Upper lobe of right lung (tissue), 1 donor: Measurements from ENCODE around the gene HTRA3. TPM values are rescaled to one million over a fixed set of nuclear protein-coding genes. Genes with fewer than 3 reads are reported as not detected.
A peak's percentile ranks its signal among the peaks of the same experiment; 100 is the strongest.

ENCODE experiments used
- ATAC-seq: fragments of 200-7000 bp; cut with Tn5 transposase; one replicate; pipeline ENCODE4 v1.9.1; 2020; ENCODE audit warnings: mild to moderate bottlenecking, moderate library complexity
- DNase-seq: peaks from one replicate; pipeline ENCODE4 v3.0.0-alpha.2; 2020
- H3K27ac ChIP-seq: fragments of 200-600 bp; one replicate; pipeline ENCODE4 v1.8.0; 2022
- H3K27me3 ChIP-seq: fragments of 200-600 bp; one replicate; pipeline ENCODE4 v1.8.0; 2022; ENCODE audit warnings: mild to moderate bottlenecking
- H3K36me3 ChIP-seq: fragments of 200-600 bp; one replicate; pipeline ENCODE4 v1.8.0; 2022
- H3K4me1 ChIP-seq: fragments of 200-600 bp; one replicate; pipeline ENCODE4 v1.8.0; 2022
- H3K4me3 ChIP-seq: fragments of 200-600 bp; one replicate; pipeline ENCODE4 v1.8.0; 2022; ENCODE audit warnings: mild to moderate bottlenecking
- H3K9me3 ChIP-seq: fragments of 200-600 bp; one replicate; pipeline ENCODE4 v1.8.0; 2022
- intact Hi-C: fragments of 100-400 bp; cut with DNase I; formaldehyde crosslinking; loops from one replicate; pipeline ENCODE4 v1.11.0; 2022
- total RNA-seq: library from RNA; stranded (reverse); fragmentation: NEBNext Ultra II Directional; extraction: Animal tissue kit (Norgen Biotek cat#: 25700); gene quantifications from one replicate; pipeline ENCODE4 v1.2.1, GENCODE V29; 2021
- TF ChIP-seq, protein P1 (sequence below): fragments of 200-600 bp; IDR thresholded peaks from one replicate; pipeline ENCODE4 v1.8.0; 2022; ENCODE audit warnings: antibody characterized with exemption
- donor health status: DM: no; HTN: yes; CAD: no; lungs with severe emphysema.

Gene HTRA3
- total RNA-seq, 1 donor from 2014 or later: 25.0 TPM

DNA sequence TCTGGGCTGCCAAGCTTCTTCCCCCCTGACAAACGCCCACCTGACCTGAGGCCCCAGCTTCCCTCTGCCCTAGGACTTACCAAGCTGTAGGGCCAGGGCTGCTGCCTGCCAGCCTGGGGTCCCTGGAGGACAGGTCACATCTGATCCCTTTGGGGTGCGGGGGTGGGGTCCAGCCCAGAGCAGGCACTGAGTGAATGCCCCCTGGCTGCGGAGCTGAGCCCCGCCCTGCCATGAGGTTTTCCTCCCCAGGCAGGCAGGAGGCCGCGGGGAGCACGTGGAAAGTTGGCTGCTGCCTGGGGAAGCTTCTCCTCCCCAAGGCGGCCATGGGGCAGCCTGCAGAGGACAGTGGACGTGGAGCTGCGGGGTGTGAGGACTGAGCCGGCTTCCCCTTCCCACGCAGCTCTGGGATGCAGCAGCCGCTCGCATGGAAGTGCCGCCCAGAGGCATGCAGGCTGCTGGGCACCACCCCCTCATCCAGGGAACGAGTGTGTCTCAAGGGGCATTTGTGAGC, 37.0 kb downstream of the HTRA3 start:
- ATAC-seq (no peak), DNase-seq (peak; percentile 46)
- H3K9me3 ChIP-seq: no peaks in the 10 kb centered on the region
- intact Hi-C loops: no loop called here
- H3K4me3 ChIP-seq: no peak overlapping the region
- TF ChIP-seq, protein P1, sequence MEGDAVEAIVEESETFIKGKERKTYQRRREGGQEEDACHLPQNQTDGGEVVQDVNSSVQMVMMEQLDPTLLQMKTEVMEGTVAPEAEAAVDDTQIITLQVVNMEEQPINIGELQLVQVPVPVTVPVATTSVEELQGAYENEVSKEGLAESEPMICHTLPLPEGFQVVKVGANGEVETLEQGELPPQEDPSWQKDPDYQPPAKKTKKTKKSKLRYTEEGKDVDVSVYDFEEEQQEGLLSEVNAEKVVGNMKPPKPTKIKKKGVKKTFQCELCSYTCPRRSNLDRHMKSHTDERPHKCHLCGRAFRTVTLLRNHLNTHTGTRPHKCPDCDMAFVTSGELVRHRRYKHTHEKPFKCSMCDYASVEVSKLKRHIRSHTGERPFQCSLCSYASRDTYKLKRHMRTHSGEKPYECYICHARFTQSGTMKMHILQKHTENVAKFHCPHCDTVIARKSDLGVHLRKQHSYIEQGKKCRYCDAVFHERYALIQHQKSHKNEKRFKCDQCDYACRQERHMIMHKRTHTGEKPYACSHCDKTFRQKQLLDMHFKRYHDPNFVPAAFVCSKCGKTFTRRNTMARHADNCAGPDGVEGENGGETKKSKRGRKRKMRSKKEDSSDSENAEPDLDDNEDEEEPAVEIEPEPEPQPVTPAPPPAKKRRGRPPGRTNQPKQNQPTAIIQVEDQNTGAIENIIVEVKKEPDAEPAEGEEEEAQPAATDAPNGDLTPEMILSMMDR: no peak
- H3K4me1 ChIP-seq: no peaks in the 10 kb centered on the region
- no peaks in the 10 kb centered on the region for H3K36me3 ChIP-seq
- no peaks in the 10 kb centered on the region for H3K27me3 ChIP-seq
- H3K27ac ChIP-seq: no peak overlapping the region

DNA sequence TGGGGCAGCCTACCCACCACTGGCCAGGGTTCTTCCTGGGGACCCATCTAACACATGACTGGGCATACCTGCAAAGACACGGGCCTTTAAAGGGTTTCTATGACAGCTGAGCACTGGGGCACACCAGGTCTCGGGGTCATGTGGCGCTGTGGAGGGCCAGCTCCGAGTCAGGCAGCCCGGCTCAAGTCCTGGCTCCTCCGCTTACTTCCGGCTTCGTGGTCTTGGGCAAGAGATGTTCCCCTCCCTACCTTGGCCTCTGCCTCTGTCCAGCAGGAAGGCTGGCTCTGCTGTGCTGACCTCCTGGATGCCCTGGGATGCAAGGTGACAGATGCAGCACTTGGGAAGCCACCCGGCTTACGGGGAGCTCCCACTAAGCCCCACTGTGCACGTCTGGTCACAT, 37.6 kb downstream of the HTRA3 start:
- DNase-seq: peak; percentile 40
- intact Hi-C loops: no loop called here

DNA sequence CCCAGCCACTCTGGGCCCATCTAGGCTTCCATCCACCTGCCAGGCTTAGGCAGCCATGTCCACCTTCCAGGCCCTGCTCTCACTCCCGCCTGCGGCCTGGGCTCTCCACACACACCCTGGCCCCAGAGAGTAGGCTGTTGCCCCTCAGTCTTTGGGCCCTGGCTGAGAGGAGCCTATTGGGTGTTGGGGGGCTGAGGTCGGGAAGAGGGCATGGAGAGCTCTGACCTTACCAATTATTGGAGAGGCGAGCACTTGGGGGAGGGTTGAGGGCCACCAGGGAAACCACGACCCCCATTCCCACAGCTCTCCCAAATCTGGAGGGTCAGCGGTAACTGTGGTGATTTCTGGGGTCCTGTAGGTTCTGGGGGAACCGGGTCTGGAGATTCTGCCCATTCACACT, 38.2 kb downstream of the HTRA3 start:
- H3K36me3 ChIP-seq: no peaks in the 10 kb centered on the region
- no peaks in the 10 kb centered on the region for H3K27me3 ChIP-seq
- no peaks in the 10 kb centered on the region for H3K9me3 ChIP-seq
- no peak overlapping the region for H3K27ac ChIP-seq
- no peak for ATAC-seq
- intact Hi-C loops: no loop called here
- peak; percentile 50 for DNase-seq
- TF ChIP-seq, protein P1: no peak
- no peak overlapping the region for H3K4me3 ChIP-seq
- no peaks in the 10 kb centered on the region for H3K4me1 ChIP-seq

More for the DNA sequence above, 37.6 kb downstream of the HTRA3 start:
- H3K27ac ChIP-seq: no peak overlapping the region
- no peaks in the 10 kb centered on the region for H3K36me3 ChIP-seq
- ATAC-seq: no peak
- H3K4me3 ChIP-seq: no peak overlapping the region
- no peaks in the 10 kb centered on the region for H3K4me1 ChIP-seq
- TF ChIP-seq, protein P1: no peak
- no peaks in the 10 kb centered on the region for H3K9me3 ChIP-seq
- no peaks in the 10 kb centered on the region for H3K27me3 ChIP-seq

DNA sequence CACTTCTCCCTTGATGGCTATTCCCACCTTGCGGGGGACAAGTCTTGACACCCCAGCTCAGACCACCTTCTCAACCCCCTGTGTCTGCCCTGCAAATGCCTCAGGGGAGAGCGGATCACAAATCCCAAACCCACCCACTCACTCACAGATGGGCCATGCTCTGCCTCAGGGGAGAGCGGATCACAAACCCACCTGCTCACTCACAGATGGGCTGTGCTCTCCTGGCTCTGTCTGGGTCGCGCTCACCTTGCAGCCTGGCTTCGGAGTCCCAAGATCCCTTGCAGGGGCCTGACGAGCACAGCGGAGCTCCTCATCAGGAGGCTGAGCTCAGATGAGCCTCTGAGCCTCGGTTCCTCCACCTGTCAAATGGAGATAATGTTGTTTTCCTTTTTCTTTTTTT, 38.6 kb downstream of the HTRA3 start:
- TF ChIP-seq, protein P1: no peak
- H3K27me3 ChIP-seq: no peaks in the 10 kb centered on the region
- ATAC-seq (no peak), DNase-seq (peak; percentile 40)
- no peak overlapping the region for H3K27ac ChIP-seq
- no peak overlapping the region for H3K4me3 ChIP-seq
- intact Hi-C loops: no loop called here
- H3K4me1 ChIP-seq: no peaks in the 10 kb centered on the region
- H3K36me3 ChIP-seq: no peaks in the 10 kb centered on the region
- H3K9me3 ChIP-seq: no peaks in the 10 kb centered on the region

DNA sequence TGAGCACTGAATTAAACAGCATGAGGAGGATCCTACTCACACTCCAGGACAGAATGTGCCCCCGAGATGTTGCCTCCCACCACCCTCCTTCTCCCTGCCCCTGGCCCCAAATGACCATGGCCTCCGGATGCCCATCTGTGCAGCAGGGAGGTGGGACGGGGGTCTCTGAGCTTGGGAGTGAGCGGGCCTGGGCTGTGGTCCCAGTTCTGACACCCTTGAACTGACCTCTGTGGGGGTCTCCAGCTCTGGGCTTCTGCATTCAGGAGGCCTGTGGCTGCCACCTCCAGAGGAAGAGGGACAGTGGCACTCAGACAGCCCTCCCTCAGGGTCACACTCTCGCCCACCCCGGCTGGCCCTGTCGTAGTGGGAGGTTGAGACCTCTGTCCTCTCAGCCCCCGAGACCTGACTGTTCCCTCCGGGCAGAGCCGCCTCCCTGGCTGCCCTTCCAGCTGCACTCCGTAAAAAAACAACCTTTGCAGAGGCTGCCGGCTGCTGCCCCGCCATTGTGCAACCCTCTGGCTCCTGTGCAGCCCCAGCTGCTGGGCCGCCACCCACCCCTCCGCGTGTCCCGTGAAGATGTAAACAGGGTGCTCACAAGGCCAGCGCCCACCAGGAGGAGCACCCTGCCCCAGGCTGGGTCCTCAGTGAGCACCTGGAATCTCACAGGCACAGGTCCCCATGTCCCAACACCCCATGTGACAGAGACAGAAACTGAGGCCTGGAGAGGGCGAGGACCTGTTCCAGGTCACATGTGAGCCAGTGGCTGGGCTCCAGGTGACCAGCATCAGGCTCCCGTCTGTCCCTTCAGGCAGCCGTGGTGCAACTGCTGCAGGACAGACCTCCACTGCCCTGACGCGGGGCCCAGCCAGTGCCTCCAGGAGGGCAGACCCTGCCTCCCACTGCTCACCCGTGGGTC, 39.6 kb downstream of the HTRA3 start:
- intact Hi-C loops: no loop called here
- no peaks in the 10 kb centered on the region for H3K9me3 ChIP-seq
- H3K27me3 ChIP-seq: no peaks in the 10 kb centered on the region
- H3K36me3 ChIP-seq: no peaks in the 10 kb centered on the region
- TF ChIP-seq, protein P1: peak; percentile 19
- ATAC-seq (peak; percentile 51), DNase-seq (peak; percentile 67)
- no peaks in the 10 kb centered on the region for H3K4me1 ChIP-seq
- no peak overlapping the region for H3K4me3 ChIP-seq
- no peak overlapping the region for H3K27ac ChIP-seq
